Endothelial cell of umbilical vein (primary cell): ENCODE results near the gene ARRB1. TPM values are rescaled to one million over a fixed set of nuclear protein-coding genes. Genes with fewer than 3 reads are reported as not detected.

Experiments
- BruUV-seq: library from RNA; stranded (reverse); fragments of 400-500 nt; replicated peaks from 2 replicates; lab custom pipeline; 2021; lab: Mats Ljungman, UMichigan
- CTCF ChIA-PET: fragments of 300-600, 350-600 bp; sonication (Branson Sonifier 250); formaldehyde crosslinking; loops from one replicate; lab custom pipeline; 2021; ENCODE audit warnings: antibody characterized with exemption, inconsistent platforms; lab: Charles Lee
- POLR2A ChIA-PET: fragments of 300-600, 350-600 bp; sonication (Branson Sonifier 250); formaldehyde crosslinking; loops from one replicate; lab custom pipeline; 2021; ENCODE audit warnings: antibody characterized with exemption, inconsistent platforms; lab: Charles Lee
- DNase-seq: peaks from one replicate; pipeline ENCODE4 v3.0.0-alpha.2; 2011; ENCODE audit warnings: low read depth, low spot score
- FAIRE-seq: peaks from 2 replicates; lab custom pipeline; 2011; peaks lifted over from hg19 to GRCh38; lab: Jason Lieb, UNC
- H2AFZ ChIP-seq: 2 replicates; pipeline ENCODE4 v1.6.0; 2012; ENCODE audit warnings: low read depth, low read length, control low read depth, inconsistent platforms
- H3K27ac ChIP-seq: 2 replicates; pipeline ENCODE4 v1.5.1; 2011; ENCODE audit warnings: low read depth, mild to moderate bottlenecking, control low read depth, low read length, moderate library complexity; ENCODE audit not compliant: insufficient read depth
- H3K27me3 ChIP-seq, 2 experiments: 2 replicates each; pipeline versions ENCODE4 v1.6.0 to v1.6.1; 2011; ENCODE audit warnings: low read length in 2 of 2, mixed read lengths in 1 of 2; ENCODE audit not compliant: control insufficient read depth in 2 of 2, insufficient read depth in 2 of 2
- H3K36me3 ChIP-seq, 2 experiments: 2 replicates in 1 of 2; 3 replicates in 1 of 2; pipeline ENCODE4 v1.5.1; 2011; ENCODE audit warnings: low read length in 2 of 2, mild to moderate bottlenecking in 1 of 2, moderate library complexity in 1 of 2; ENCODE audit not compliant: control insufficient read depth in 2 of 2, insufficient read depth in 2 of 2; ENCODE audit errors: extremely low read depth in 1 of 2
- H3K4me1 ChIP-seq: 3 replicates; pipeline ENCODE4 v1.5.1; 2011; ENCODE audit warnings: mild to moderate bottlenecking, low read length; ENCODE audit not compliant: control insufficient read depth, insufficient read depth; ENCODE audit errors: extremely low read depth
- H3K4me2 ChIP-seq: 2 replicates; pipeline ENCODE4 v1.6.1; 2011; ENCODE audit warnings: low read length, control low read depth, mixed read lengths; ENCODE audit not compliant: insufficient read depth
- H3K4me3 ChIP-seq, 3 experiments: fragments of 200-600 bp in 1 of 3; sonication (generic), shearing (Covaris generic) in 1 of 3; replicated peaks in 1 of 3; 2 replicates each; pipeline ENCODE4 v1.5.1; 2011 to 2016; ENCODE audit warnings: control low read depth in 3 of 3, low read length in 3 of 3, mild to moderate bottlenecking in 2 of 3, inconsistent platforms in 1 of 3, low read depth in 1 of 3, moderate library complexity in 1 of 3; ENCODE audit not compliant: insufficient read depth in 1 of 3
- H3K79me2 ChIP-seq: 2 replicates; pipeline ENCODE4 v1.6.0; 2012; ENCODE audit warnings: low read length, inconsistent platforms; ENCODE audit not compliant: control insufficient read depth, insufficient read depth
- H3K9ac ChIP-seq: replicated peaks from 2 replicates; pipeline ENCODE3; 2011; ENCODE audit warnings: low read length, control low read depth; ENCODE audit not compliant: insufficient read depth; ENCODE audit errors: extremely low read depth
- H3K9me1 ChIP-seq: replicated peaks from 3 replicates; pipeline ENCODE4 v1.6.0; 2011; ENCODE audit warnings: mild to moderate bottlenecking, low read length; ENCODE audit not compliant: control insufficient read depth, insufficient read depth; ENCODE audit errors: extremely low read depth
- H3K9me3 ChIP-seq: replicated peaks from 2 replicates; pipeline ENCODE4 v1.5.1; 2012; ENCODE audit warnings: low read length, inconsistent platforms; ENCODE audit not compliant: control insufficient read depth, insufficient read depth
- H4K20me1 ChIP-seq: replicated peaks from 2 replicates; pipeline ENCODE3; 2011; ENCODE audit warnings: mild to moderate bottlenecking, low read length; ENCODE audit not compliant: control insufficient read depth, insufficient read depth; ENCODE audit errors: extremely low read depth
- CTCF ChIP-seq, 2 donors: IDR thresholded peaks; 1 replicate in 1 of 2; 2 replicates in 1 of 2; pipeline ENCODE4 v1.5.1; 2011; ENCODE audit warnings: low read length in 2 of 2, mild to moderate bottlenecking in 2 of 2, moderate library complexity in 2 of 2, control low read depth in 1 of 2, inconsistent platforms in 1 of 2, low read depth in 1 of 2; ENCODE audit not compliant: insufficient read depth in 1 of 2; ENCODE audit errors: extremely low read depth in 1 of 2
- EZH2 ChIP-seq: IDR thresholded peaks from 2 replicates; pipeline ENCODE4 v1.6.1; 2012; ENCODE audit warnings: borderline replicate concordance, low read depth, mild to moderate bottlenecking, moderate library complexity, low read length, inconsistent platforms; ENCODE audit not compliant: severe bottlenecking
- FOS ChIP-seq: IDR thresholded peaks from 2 replicates; pipeline ENCODE4 v1.6.1; 2011; ENCODE audit warnings: mild to moderate bottlenecking, low read length, moderate library complexity, borderline replicate concordance; ENCODE audit not compliant: insufficient read depth
- GATA2 ChIP-seq: IDR thresholded peaks from 2 replicates; pipeline ENCODE4 v1.7.0; 2011; ENCODE audit warnings: low read depth, mild to moderate bottlenecking, moderate library complexity, mixed read lengths, low read length; ENCODE audit not compliant: insufficient read length, insufficient read depth
- JUN ChIP-seq: IDR thresholded peaks from 2 replicates; pipeline ENCODE4 v1.6.1; 2011; ENCODE audit warnings: borderline replicate concordance, low read depth; ENCODE audit not compliant: insufficient read length, insufficient read depth
- MAX ChIP-seq: IDR thresholded peaks from 2 replicates; pipeline ENCODE4 v1.6.1; 2011; ENCODE audit not compliant: insufficient read depth, insufficient read length
- MYC ChIP-seq: IDR thresholded peaks from one replicate; pipeline ENCODE4 v1.6.1; 2011; ENCODE audit warnings: mild to moderate bottlenecking, low read depth, low read length
- POLR2A ChIP-seq: IDR thresholded peaks from 2 replicates; pipeline ENCODE4 v1.6.1; 2012; ENCODE audit warnings: low read depth, mild to moderate bottlenecking, control low read depth, low read length
- POLR2AphosphoS5 ChIP-seq: IDR thresholded peaks from 2 replicates; pipeline ENCODE4 v1.6.1; 2012; ENCODE audit warnings: low read depth, mild to moderate bottlenecking, control low read depth, low read length, moderate library complexity; ENCODE audit not compliant: insufficient read depth
- dilution Hi-C: fragments of 300-500 bp; cut with MboI; formaldehyde crosslinking; loops from one replicate; pipeline ENCODE4 v1.15.0; 2019; ENCODE audit warnings: low sequenced_read_pairs; ENCODE audit not compliant: extremely low pct_ligation_motif_present
- intact Hi-C: fragments of 100-400 bp; cut with micrococcal nuclease; formaldehyde crosslinking; loops from one replicate; pipeline ENCODE4 v1.10.0; 2022
- polyA plus RNA-seq, 4 experiments: library from polyadenylated mRNA; depleted of rRNA in 3 of 4; stranded (reverse) in 3 of 4; unstranded in 1 of 4; fragments of >200 nt; gene quantifications; 2 replicates each; pipeline versions ENCODE4 v1.2.1 to v1.2.3, GENCODE V29; 2011 to 2012; ENCODE audit warnings: missing spikeins in 1 of 4
- total RNA-seq: library from RNA; stranded (reverse); gene quantifications from 2 replicates; pipeline ENCODE4 v1.2.3, GENCODE V29; 2021

ARRB1 gene
- total and polyA plus RNA-seq, 2 donors (not counting 3 experiments of a cell fraction or from before 2014, with no cell fraction given), result 63.9 to 92.6 TPM

- H3K79me2 ChIP-seq, result no peaks in the 10 kb centered on the region
- dilution Hi-C loops (no loop called here), intact Hi-C loops (loop anchor here (1.0 to 2.0 kb wide), 3 partner anchors 18 to 33 kb away; partner anchors contain the start of gene TPBGL)
- H3K4me2 ChIP-seq, result no peak overlapping the region
- ChIA-PET CTCF (interaction anchor here (0.6 to 2.5 kb wide), 28 partner anchors 9 to 603 kb away, joined by 3 to 65 read pairs (median 5); partner anchors contain the start of gene TPBGL), POLR2A (no interaction called here)
- H3K9me3 ChIP-seq, result no peaks in the 10 kb centered on the region
- DNase-seq, result no peak
- TF ChIP-seq JUN (no peak), MAX (no peak), EZH2 (no peak), GATA2 (no peak), POLR2AphosphoS5 (no peak), MYC (no peak), FOS (no peak), CTCF (IDR thresholded peaks at IDR 0.05; ENCODE audit: extremely low read depth in 1 of 2, insufficient read depth in 1 of 2, low read depth in 1 of 2, low read length in 2 of 2) (no peak), POLR2A (no peak)
- no peaks in the 10 kb centered on the region for H4K20me1 ChIP-seq
- no TSS peak for BruUV-seq
- H3K4me3 ChIP-seq, result no peak overlapping the region
- no peaks in the 10 kb centered on the region for H3K27me3 ChIP-seq
- no peaks in the 10 kb centered on the region for H3K36me3 ChIP-seq
- H3K9ac ChIP-seq, result no peak overlapping the region
- no peaks in the 10 kb centered on the region for H3K9me1 ChIP-seq
- FAIRE-seq, result no peak
- no peaks in the 10 kb centered on the region for H3K4me1 ChIP-seq
- no peak overlapping the region for H2AFZ ChIP-seq
- no peak overlapping the region for H3K27ac ChIP-seq
Measured at GRCh38 chr11:75214843-75215242, 136.6 kb downstream of the ARRB1 start.
